GM21390 (cell line): ENCODE measurements around the gene KIF7.

ENCODE experiments used
- ATAC-seq: cut with Tn5 transposase; IDR thresholded peaks from one replicate; pipeline ENCODE4 v1.9.1; 2021; ENCODE audit not compliant: unreplicated experiment

The KIF7 gene

GRCh38 chr15:89649716-89650115 lies 5.6 kb downstream of the KIF7 start:
- ATAC-seq: no peak

- no peak for ATAC-seq
These were observed 6.1 kb downstream of the KIF7 start for GRCh38 chr15:89649013-89649625.

GRCh38 chr15:89648106-89649012 lies 6.9 kb downstream of the KIF7 start:
- no peak for ATAC-seq

GRCh38 chr15:89647191-89647851 lies 7.9 kb downstream of the KIF7 start:
- peak; percentile 53 for ATAC-seq

GRCh38 chr15:89646416-89647141 lies 8.7 kb downstream of the KIF7 start:
- no peak for ATAC-seq

GRCh38 chr15:89645680-89646079 lies 9.6 kb downstream of the KIF7 start:
- ATAC-seq: no peak

GRCh38 chr15:89642106-89642505 lies 13.2 kb downstream of the KIF7 start:
- no peak for ATAC-seq

- no peak for ATAC-seq
These were observed 14.2 kb downstream of the KIF7 start for GRCh38 chr15:89641053-89641452.

- ATAC-seq: no peak
These were observed 15.0 kb downstream of the KIF7 start for GRCh38 chr15:89640245-89640644.

- no peak for ATAC-seq
These were observed 21.7 kb downstream of the KIF7 start for GRCh38 chr15:89633585-89633984.

GRCh38 chr15:89632563-89633430 lies 22.5 kb downstream of the KIF7 start:
- no peak for ATAC-seq

GRCh38 chr15:89631902-89632264 lies 23.4 kb downstream of the KIF7 start:
- ATAC-seq: no peak

- no peak for ATAC-seq
These were observed 24.0 kb downstream of the KIF7 start for GRCh38 chr15:89630974-89631901.

- ATAC-seq: no peak
These were observed 25.0 kb downstream of the KIF7 start for GRCh38 chr15:89630260-89630659.

- ATAC-seq: no peak
These were observed 25.4 kb downstream of the KIF7 start for GRCh38 chr15:89629829-89630228.

- ATAC-seq: no peak
These were observed 26.2 kb downstream of the KIF7 start for GRCh38 chr15:89628806-89629715.

GRCh38 chr15:89628301-89628700 lies 27.0 kb downstream of the KIF7 start:
- ATAC-seq: no peak

- ATAC-seq: no peak
These were observed 27.9 kb downstream of the KIF7 start for GRCh38 chr15:89627256-89627970.
